Activated B cell treated with CpG ODN at 0.5 μM for 24 hours (primary cell): ENCODE measurements around the gene IGF1R. TPM values are rescaled to one million over a fixed set of nuclear protein-coding genes. Genes with fewer than 3 reads are reported as not detected.

Experiments used
- ATAC-seq: fragments of 200-7000 bp; cut with Tn5 transposase; one replicate; pipeline ENCODE4 v1.10.0; 2021; ENCODE audit warnings: low read depth, mild to moderate bottlenecking, moderate library complexity
- CTCF ChIA-PET: fragments of 350-600 bp; sonication (Branson Sonifier 250); formaldehyde crosslinking; loops from one replicate; lab custom pipeline; 2021; ENCODE audit warnings: antibody characterized with exemption; lab: Charles Lee
- POLR2A ChIA-PET: fragments of 350-600 bp; sonication (Branson Sonifier 250); formaldehyde crosslinking; loops from one replicate; lab custom pipeline; 2021; ENCODE audit warnings: antibody characterized with exemption; lab: Charles Lee
- DNase-seq: peaks from one replicate; pipeline ENCODE4 v3.0.0; 2022
- H3K27ac Mint-ChIP-seq: one replicate; pipeline ENCODE4 v1.8.0; 2020; ENCODE audit warnings: mixed read lengths
- H3K27me3 Mint-ChIP-seq: one replicate; pipeline ENCODE4 v1.8.0; 2021; ENCODE audit warnings: mixed read lengths
- H3K36me3 Mint-ChIP-seq: one replicate; pipeline ENCODE4 v1.8.0; 2021; ENCODE audit warnings: low read depth, mixed read lengths
- H3K4me1 Mint-ChIP-seq: one replicate; pipeline ENCODE4 v1.8.0; 2021; ENCODE audit warnings: mixed read lengths
- H3K4me3 Mint-ChIP-seq: one replicate; pipeline ENCODE4 v1.8.0; 2020; ENCODE audit warnings: mild to moderate bottlenecking, mixed read lengths
- H3K9me3 Mint-ChIP-seq: one replicate; pipeline ENCODE4 v1.8.0; 2020; ENCODE audit warnings: mixed read lengths
- intact Hi-C: fragments of 100-400 bp; cut with micrococcal nuclease; formaldehyde crosslinking; loops from one replicate; pipeline ENCODE4 v1.15.1; 2024
- total RNA-seq: library from RNA; stranded (reverse); gene quantifications from 2 replicates; pipeline ENCODE4 v1.2.3, GENCODE V29; 2022
- TF ChIP-seq, protein P1 (sequence below): fragments of 200-600 bp; IDR thresholded peaks from one replicate; pipeline ENCODE4 v1.8.0; 2022; ENCODE audit warnings: antibody characterized with exemption, mild to moderate bottlenecking

IGF1R gene
- total RNA-seq, 1 donor from 2014 or later: 6.7 TPM

DNA sequence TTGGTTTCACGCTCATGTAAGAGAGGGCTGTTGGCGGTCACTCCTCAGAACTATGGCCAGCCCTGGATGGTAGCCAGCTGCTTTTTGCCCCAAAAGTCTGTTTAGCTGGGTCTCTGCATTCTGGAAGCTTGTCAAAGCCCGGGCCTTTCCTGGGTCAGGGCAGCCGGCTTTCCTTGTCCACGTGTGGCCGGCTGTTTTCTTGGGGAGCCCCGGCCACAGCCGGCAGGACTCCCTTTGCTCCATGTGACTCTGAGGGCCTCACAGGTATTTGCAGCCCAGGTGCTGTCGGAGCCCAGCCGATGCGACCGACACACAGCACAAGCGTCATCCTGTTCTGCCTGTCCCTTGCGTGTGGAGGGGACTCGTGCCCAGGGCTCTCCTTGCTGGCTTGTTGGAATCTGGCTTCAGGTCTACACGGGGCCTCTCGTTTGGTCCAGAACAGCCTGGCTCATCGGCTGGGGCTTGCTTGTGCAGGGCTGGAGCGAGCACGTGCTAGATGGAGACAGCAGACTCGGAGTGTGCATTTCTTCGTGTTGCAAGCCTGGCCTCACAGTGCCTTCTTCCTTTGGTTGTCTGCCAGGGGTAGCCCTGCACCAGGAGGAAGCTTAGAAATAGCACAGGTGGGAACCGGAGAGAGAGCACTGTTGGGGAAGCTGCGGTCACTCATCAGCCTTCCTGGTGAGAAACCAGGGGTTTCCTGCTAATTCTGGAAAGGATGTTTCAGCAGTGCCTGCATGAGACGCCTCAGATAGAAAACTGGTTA, 307.8 kb downstream of the IGF1R start:
- Mint-ChIP-seq H3K27ac (no peak overlapping the region), H3K9me3 (no peaks in the 10 kb centered on the region), H3K36me3 (peaks cover 7% of the 10 kb centered on the region), H3K4me3 (no peak overlapping the region), H3K4me1 (peaks cover 3% of the 10 kb centered on the region), H3K27me3 (no peaks in the 10 kb centered on the region)
- DNase-seq (no peak), ATAC-seq (no peak)
- ChIA-PET CTCF (no interaction called here), POLR2A (no interaction called here)
- intact Hi-C loops: no loop called here
- TF ChIP-seq, protein P1, sequence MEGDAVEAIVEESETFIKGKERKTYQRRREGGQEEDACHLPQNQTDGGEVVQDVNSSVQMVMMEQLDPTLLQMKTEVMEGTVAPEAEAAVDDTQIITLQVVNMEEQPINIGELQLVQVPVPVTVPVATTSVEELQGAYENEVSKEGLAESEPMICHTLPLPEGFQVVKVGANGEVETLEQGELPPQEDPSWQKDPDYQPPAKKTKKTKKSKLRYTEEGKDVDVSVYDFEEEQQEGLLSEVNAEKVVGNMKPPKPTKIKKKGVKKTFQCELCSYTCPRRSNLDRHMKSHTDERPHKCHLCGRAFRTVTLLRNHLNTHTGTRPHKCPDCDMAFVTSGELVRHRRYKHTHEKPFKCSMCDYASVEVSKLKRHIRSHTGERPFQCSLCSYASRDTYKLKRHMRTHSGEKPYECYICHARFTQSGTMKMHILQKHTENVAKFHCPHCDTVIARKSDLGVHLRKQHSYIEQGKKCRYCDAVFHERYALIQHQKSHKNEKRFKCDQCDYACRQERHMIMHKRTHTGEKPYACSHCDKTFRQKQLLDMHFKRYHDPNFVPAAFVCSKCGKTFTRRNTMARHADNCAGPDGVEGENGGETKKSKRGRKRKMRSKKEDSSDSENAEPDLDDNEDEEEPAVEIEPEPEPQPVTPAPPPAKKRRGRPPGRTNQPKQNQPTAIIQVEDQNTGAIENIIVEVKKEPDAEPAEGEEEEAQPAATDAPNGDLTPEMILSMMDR: no peak

- no peak for ATAC-seq
- Mint-ChIP-seq H3K4me1 (peaks cover 3% of the 10 kb centered on the region), H3K27me3 (no peaks in the 10 kb centered on the region), H3K36me3 (peaks cover 11% of the 10 kb centered on the region), H3K9me3 (peaks cover 6% of the 10 kb centered on the region), H3K27ac (no peak overlapping the region), H3K4me3 (no peak overlapping the region)
- POLR2A ChIA-PET: no interaction called here
- CTCF ChIA-PET: no interaction called here
- no peak for DNase-seq
- intact Hi-C loops: no loop called here
- TF ChIP-seq, protein P1: no peak
Observed at GRCh38 chr15:98956796-98957553, 308.6 kb downstream of the IGF1R start.

GRCh38 chr15:98957655-98958054, 309.3 kb downstream of the IGF1R start:
- ChIA-PET POLR2A (no interaction called here), CTCF (no interaction called here)
- H3K27ac Mint-ChIP-seq: no peak overlapping the region
- no peaks in the 10 kb centered on the region for H3K27me3 Mint-ChIP-seq
- peaks cover 6% of the 10 kb centered on the region for H3K9me3 Mint-ChIP-seq
- intact Hi-C loops: no loop called here
- H3K4me3 Mint-ChIP-seq: no peak overlapping the region
- H3K36me3 Mint-ChIP-seq: peaks cover 11% of the 10 kb centered on the region
- H3K4me1 Mint-ChIP-seq: no peaks in the 10 kb centered on the region
- ATAC-seq (no peak), DNase-seq (no peak)
- TF ChIP-seq, protein P1: no peak

GRCh38 chr15:98958076-98958475, 309.7 kb downstream of the IGF1R start:
- ChIA-PET CTCF (no interaction called here), POLR2A (no interaction called here)
- DNase-seq (no peak), ATAC-seq (no peak)
- H3K4me1 Mint-ChIP-seq: no peaks in the 10 kb centered on the region
- H3K9me3 Mint-ChIP-seq: peaks cover 8% of the 10 kb centered on the region
- peaks cover 11% of the 10 kb centered on the region for H3K36me3 Mint-ChIP-seq
- TF ChIP-seq, protein P1: no peak
- no peak overlapping the region for H3K27ac Mint-ChIP-seq
- intact Hi-C loops: no loop called here
- no peak overlapping the region for H3K4me3 Mint-ChIP-seq
- H3K27me3 Mint-ChIP-seq: no peaks in the 10 kb centered on the region

GRCh38 chr15:98958918-98959639, 310.7 kb downstream of the IGF1R start:
- ATAC-seq: no peak
- no peak for DNase-seq
- H3K36me3 Mint-ChIP-seq: peaks cover 11% of the 10 kb centered on the region
- H3K4me1 Mint-ChIP-seq: no peaks in the 10 kb centered on the region
- no peak overlapping the region for H3K4me3 Mint-ChIP-seq
- peaks cover 8% of the 10 kb centered on the region for H3K9me3 Mint-ChIP-seq
- POLR2A ChIA-PET: no interaction called here
- no peak overlapping the region for H3K27ac Mint-ChIP-seq
- intact Hi-C loops: no loop called here
- TF ChIP-seq, protein P1: no peak
- no peaks in the 10 kb centered on the region for H3K27me3 Mint-ChIP-seq
- CTCF ChIA-PET: no interaction called here
